BE2C (cell line): Measurements from ENCODE around the gene LRIG1.

ENCODE experiments used
- DNase-seq: peaks from one replicate; pipeline ENCODE4 v3.0.0-alpha.2; 2020
- H3K27me3 ChIP-seq: fragments of 250-450 bp; sonication (Bioruptor Pico); 2 replicates; pipeline ENCODE4 v1.5.1; 2020; ENCODE audit warnings: mild to moderate bottlenecking
- H3K36me3 ChIP-seq: fragments of 250-450 bp; sonication (Bioruptor Pico); 2 replicates; pipeline ENCODE4 v1.5.1; 2020; ENCODE audit warnings: mild to moderate bottlenecking
- H3K4me1 ChIP-seq: fragments of 250-450 bp; sonication (Bioruptor Pico); 2 replicates; pipeline ENCODE4 v1.5.1; 2020
- H3K4me3 ChIP-seq: 2 replicates; pipeline ENCODE4 v1.5.1; 2011; ENCODE audit warnings: low read depth, low read length
- H3K9me3 ChIP-seq: fragments of 250-450 bp; sonication (Bioruptor Pico); 2 replicates; pipeline ENCODE4 v1.5.1; 2020
- TF ChIP-seq, protein P1 (sequence below): IDR thresholded peaks from 2 replicates; pipeline ENCODE4 v1.5.1; 2012; ENCODE audit warnings: mild to moderate bottlenecking, low read depth, low read length

The LRIG1 gene

DNA sequence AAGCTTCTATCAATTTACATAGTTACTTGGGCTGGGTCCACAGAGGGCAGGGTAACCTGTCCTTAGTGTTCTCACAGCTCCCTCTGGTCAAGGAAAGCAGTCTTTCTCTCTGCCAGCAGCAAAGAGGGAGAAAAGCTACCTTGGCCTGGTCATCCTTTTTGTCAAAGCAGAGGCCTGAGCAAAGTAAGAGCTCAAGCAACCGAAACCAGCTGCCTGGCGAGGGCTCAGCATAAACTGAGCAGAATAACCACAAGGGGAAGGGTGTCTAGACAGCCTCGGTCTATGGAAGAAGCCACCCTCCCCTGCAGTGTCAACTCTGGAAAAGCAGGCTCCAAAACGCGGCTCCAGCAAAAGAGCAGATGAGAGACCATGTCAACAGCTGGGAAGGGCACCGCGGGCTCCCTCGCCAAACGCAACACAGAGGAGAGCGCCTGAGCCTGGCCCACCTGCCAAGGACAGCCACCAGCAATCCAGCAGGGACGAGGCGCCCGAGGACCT, 17.4 kb downstream of the LRIG1 start:
- no peaks in the 10 kb centered on the region for H3K4me1 ChIP-seq
- H3K36me3 ChIP-seq: no peaks in the 10 kb centered on the region
- H3K9me3 ChIP-seq: no peaks in the 10 kb centered on the region
- H3K27me3 ChIP-seq: no peaks in the 10 kb centered on the region; the same call in none of the 2 replicates
- no peak for DNase-seq
- no peak overlapping the region for H3K4me3 ChIP-seq
- TF ChIP-seq, protein P1, sequence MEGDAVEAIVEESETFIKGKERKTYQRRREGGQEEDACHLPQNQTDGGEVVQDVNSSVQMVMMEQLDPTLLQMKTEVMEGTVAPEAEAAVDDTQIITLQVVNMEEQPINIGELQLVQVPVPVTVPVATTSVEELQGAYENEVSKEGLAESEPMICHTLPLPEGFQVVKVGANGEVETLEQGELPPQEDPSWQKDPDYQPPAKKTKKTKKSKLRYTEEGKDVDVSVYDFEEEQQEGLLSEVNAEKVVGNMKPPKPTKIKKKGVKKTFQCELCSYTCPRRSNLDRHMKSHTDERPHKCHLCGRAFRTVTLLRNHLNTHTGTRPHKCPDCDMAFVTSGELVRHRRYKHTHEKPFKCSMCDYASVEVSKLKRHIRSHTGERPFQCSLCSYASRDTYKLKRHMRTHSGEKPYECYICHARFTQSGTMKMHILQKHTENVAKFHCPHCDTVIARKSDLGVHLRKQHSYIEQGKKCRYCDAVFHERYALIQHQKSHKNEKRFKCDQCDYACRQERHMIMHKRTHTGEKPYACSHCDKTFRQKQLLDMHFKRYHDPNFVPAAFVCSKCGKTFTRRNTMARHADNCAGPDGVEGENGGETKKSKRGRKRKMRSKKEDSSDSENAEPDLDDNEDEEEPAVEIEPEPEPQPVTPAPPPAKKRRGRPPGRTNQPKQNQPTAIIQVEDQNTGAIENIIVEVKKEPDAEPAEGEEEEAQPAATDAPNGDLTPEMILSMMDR: no peak

DNA sequence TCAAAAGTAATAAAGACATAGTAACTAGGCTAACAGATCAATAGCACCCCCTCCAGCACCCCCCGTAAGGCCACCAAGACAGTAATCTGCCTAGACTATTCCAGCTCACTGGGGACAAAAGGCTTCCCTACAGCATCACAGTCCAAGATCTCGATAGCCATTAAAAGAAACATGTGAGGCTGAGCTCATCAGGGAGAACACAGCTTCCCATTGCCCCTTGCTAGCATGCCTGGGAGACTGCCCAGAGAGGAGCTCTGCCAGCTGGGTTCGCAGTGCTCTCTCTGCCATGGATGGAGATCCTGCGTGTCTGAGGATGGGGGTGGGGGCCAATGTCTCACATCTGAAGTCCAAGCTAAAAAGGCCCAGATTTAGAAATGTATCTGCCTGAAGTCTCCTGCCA, 17.8 kb downstream of the LRIG1 start:
- Histone ChIP-seq H3K4me3 (no peak overlapping the region), H3K27me3 (no peaks in the 10 kb centered on the region; the same call in none of the 2 replicates), H3K36me3 (no peaks in the 10 kb centered on the region), H3K9me3 (no peaks in the 10 kb centered on the region), H3K4me1 (no peaks in the 10 kb centered on the region)
- TF ChIP-seq, protein P1: no peak
- DNase-seq: no peak

DNA sequence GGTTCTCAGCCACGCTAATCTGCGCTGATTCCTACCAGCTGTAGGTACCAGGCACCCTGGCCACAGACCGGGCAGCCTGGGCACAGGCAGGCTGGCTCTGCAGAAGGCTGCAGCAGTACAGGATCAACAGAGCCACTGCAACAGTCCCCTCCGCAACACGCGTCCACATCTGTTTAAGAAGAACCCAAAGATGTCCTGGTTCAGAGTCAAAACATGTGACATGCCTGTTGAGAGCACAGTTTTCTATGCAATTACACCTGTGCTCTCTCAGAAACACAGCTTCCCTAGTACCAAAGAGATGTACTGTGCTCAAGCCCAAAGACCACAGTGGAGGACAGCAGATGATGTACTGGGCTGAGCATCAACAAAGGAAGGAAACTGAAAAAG, 18.8 kb downstream of the LRIG1 start:
- H3K4me3 ChIP-seq: no peak overlapping the region
- H3K4me1 ChIP-seq: no peaks in the 10 kb centered on the region
- H3K36me3 ChIP-seq: no peaks in the 10 kb centered on the region
- no peak for DNase-seq
- H3K9me3 ChIP-seq: no peaks in the 10 kb centered on the region
- H3K27me3 ChIP-seq: no peaks in the 10 kb centered on the region; the same call in none of the 2 replicates
- TF ChIP-seq, protein P1: no peak

DNA sequence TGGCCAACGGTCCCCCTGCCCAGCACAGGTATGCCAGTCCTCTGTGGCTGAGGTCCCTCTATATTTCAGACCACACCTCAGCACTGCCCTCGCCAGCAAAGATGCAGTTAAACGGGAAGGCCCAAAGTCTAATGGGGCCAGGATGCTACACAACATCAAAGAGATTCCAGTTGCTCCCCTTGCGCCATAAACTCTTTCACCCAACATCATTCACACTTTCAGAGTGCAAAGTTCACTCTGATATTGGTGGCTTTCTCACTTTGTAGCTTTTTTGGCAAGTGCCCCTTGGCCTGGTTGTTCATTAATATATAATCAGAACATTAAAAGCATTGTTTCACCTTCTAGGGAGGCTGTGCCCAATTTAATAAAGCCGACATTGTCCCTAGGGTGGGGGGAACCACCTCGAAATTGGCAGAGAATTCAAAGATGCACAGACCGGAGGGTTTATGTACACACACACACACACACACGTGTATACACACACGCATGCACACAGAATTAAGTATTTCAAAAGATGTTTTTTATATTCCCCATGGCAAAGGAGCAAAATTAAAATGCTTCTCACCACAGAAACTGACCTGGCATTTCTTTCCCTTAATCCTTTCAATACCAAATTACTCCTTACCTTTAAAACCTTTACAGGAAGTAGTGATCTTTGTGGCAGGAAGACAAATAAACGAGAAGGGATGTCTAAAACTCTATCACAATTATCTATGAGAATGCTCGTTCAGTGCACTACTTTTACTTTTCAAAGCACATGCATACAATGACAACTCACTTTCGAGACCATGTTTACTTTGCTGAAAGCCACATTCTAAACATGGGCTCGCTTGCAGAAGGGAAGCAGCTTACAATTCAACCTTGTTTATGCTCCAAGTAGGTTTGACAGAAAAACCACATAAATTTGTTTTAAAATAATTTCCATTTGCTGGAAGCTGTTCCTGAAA, 19.5 kb downstream of the LRIG1 start:
- H3K9me3 ChIP-seq: no peaks in the 10 kb centered on the region
- H3K4me1 ChIP-seq: no peaks in the 10 kb centered on the region
- H3K4me3 ChIP-seq: no peak overlapping the region
- H3K36me3 ChIP-seq: no peaks in the 10 kb centered on the region
- TF ChIP-seq, protein P1: no peak
- no peaks in the 10 kb centered on the region for H3K27me3 ChIP-seq
- no peak for DNase-seq

DNA sequence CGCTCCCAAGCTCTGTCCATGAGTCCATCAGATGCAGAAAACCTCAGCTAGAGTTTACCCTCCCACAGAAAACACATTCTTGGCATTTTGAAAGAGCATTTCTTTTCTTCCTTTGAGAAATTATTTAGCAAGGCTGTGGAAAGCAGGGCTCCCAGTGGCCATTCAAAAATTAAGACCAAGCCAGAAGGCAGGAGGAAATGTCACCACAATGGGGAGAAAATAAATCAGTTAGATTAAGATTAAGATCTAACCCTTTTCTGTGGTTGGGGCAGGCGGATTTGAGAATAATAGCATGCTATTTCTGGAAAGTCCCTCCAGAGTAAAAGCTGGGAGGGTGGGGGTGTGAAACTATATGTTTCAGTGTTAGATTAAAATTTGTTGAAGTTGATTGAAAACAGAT, 20.2 kb downstream of the LRIG1 start:
- no peak for DNase-seq
- Histone ChIP-seq H3K9me3 (no peaks in the 10 kb centered on the region), H3K4me3 (no peak overlapping the region), H3K27me3 (no peaks in the 10 kb centered on the region), H3K36me3 (no peaks in the 10 kb centered on the region), H3K4me1 (no peaks in the 10 kb centered on the region)
- TF ChIP-seq, protein P1: no peak

DNA sequence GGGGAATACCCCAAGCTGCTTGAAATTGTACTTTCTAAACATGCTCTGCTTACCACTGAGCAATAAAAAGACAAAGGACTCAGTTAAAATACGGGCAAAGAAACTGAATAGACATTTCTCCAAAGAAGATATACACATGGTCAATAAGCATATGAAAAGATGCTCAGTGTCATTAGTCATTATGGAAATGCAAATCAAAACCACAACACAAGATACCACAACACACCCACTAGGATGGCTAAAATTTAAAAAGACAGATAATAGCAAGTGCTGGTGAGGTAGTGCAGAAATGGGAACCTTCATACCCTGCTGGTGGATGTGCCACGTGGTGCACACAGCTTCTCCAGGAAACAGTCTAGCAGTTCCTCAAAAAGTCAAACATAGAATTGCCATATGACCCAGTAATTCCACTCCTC, 21.3 kb downstream of the LRIG1 start:
- TF ChIP-seq, protein P1: no peak
- Histone ChIP-seq H3K36me3 (no peaks in the 10 kb centered on the region), H3K27me3 (no peaks in the 10 kb centered on the region), H3K9me3 (no peaks in the 10 kb centered on the region), H3K4me3 (no peak overlapping the region), H3K4me1 (no peaks in the 10 kb centered on the region)
- no peak for DNase-seq
